ENCODE measurements around the gene TNNT3.

The TNNT3 gene

GRCh38 chr11:1893581-1894359 is 25.7 kb upstream of the TNNT3 start:
- Histone ChIP-seq H3K79me2 (ENCODE audit: control insufficient read depth, low read length) (no peaks in the 10 kb centered on the region), H3F3A (ENCODE audit: control insufficient read depth, insufficient read depth) (no peaks in the 10 kb centered on the region), H3K4me2 (ENCODE audit: low read length) (no peak overlapping the region), H3K27me3 (ENCODE audit: control insufficient read depth, low read length) (peaks cover 16% of the 10 kb centered on the region), H3K9me3 (ENCODE audit: control insufficient read depth, insufficient read depth, low read length) (no peaks in the 10 kb centered on the region), H3K4me3 (ENCODE audit: low read length) (no peak overlapping the region), H3K36me3 (ENCODE audit: control insufficient read depth, low read length) (no peaks in the 10 kb centered on the region; the same call in 1 of the 2 replicates), H4K20me1 (ENCODE audit: control insufficient read depth, insufficient read depth, low read depth, low read length) (no peaks in the 10 kb centered on the region), H3K27ac (ENCODE audit: low read depth, low read length) (no peak overlapping the region), H3K4me1 (ENCODE audit: control insufficient read depth, low read length) (no peaks in the 10 kb centered on the region), H3K9me2 (replicated peaks; ENCODE audit: control insufficient read depth, low read length) (no peaks in the 10 kb centered on the region)
- TF ChIP-seq EZH2phosphoT487 (IDR thresholded peaks at IDR 0.05; ENCODE audit: borderline replicate concordance, low read length), result no peak
- TF ChIP-seq, protein P1, sequence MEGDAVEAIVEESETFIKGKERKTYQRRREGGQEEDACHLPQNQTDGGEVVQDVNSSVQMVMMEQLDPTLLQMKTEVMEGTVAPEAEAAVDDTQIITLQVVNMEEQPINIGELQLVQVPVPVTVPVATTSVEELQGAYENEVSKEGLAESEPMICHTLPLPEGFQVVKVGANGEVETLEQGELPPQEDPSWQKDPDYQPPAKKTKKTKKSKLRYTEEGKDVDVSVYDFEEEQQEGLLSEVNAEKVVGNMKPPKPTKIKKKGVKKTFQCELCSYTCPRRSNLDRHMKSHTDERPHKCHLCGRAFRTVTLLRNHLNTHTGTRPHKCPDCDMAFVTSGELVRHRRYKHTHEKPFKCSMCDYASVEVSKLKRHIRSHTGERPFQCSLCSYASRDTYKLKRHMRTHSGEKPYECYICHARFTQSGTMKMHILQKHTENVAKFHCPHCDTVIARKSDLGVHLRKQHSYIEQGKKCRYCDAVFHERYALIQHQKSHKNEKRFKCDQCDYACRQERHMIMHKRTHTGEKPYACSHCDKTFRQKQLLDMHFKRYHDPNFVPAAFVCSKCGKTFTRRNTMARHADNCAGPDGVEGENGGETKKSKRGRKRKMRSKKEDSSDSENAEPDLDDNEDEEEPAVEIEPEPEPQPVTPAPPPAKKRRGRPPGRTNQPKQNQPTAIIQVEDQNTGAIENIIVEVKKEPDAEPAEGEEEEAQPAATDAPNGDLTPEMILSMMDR (IDR thresholded peaks at IDR 0.05; ENCODE audit: low read depth, low read length, poor library complexity, severe bottlenecking), result no peak

GRCh38 chr11:1894759-1895158 is 24.7 kb upstream of the TNNT3 start:
- no peak for TF ChIP-seq EZH2phosphoT487 (IDR thresholded peaks at IDR 0.05; ENCODE audit: borderline replicate concordance, low read length)
- TF ChIP-seq, protein P1 (IDR thresholded peaks at IDR 0.05; ENCODE audit: low read depth, low read length, poor library complexity, severe bottlenecking), result no peak
- H4K20me1 ChIP-seq (ENCODE audit: control insufficient read depth, insufficient read depth, low read depth, low read length), result no peaks in the 10 kb centered on the region
- no peaks in the 10 kb centered on the region for H3K4me1 ChIP-seq (ENCODE audit: control insufficient read depth, low read length)
- peaks cover 16% of the 10 kb centered on the region for H3K27me3 ChIP-seq (ENCODE audit: control insufficient read depth, low read length)
- no peaks in the 10 kb centered on the region for H3K9me3 ChIP-seq (ENCODE audit: control insufficient read depth, insufficient read depth, low read length)
- H3K36me3 ChIP-seq (ENCODE audit: control insufficient read depth, low read length), result no peaks in the 10 kb centered on the region
- no peak overlapping the region for H3K27ac ChIP-seq (ENCODE audit: low read depth, low read length)
- H3K79me2 ChIP-seq (ENCODE audit: control insufficient read depth, low read length), result no peaks in the 10 kb centered on the region
- no peaks in the 10 kb centered on the region for H3K9me2 ChIP-seq (replicated peaks; ENCODE audit: control insufficient read depth, low read length)
- no peak overlapping the region for H3K4me3 ChIP-seq (ENCODE audit: low read length)
- H3F3A ChIP-seq (ENCODE audit: control insufficient read depth, insufficient read depth), result no peaks in the 10 kb centered on the region
- H3K4me2 ChIP-seq (ENCODE audit: low read length), result no peak overlapping the region

DNA sequence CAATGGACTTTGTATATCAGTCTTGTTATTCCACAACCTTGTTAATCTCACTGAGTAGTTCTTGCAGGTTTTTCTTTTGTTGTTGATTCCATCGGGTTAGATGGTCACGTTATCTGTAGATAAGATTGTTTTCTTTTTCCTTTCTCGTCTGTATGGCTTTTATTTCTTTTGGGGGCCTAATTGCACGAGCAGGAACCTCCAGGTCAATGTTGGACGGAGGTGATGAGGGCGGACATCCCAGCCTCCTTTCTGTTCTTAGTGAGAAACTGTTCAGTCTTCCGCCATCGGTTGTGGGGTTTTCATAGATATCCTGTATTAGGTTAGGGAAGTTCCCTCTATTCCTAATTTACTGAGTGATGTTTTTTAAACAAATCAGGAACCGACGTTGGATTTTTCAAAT is 23.0 kb upstream of the TNNT3 start:
- no peak for TF ChIP-seq EZH2phosphoT487 (IDR thresholded peaks at IDR 0.05; ENCODE audit: borderline replicate concordance, low read length)
- TF ChIP-seq, protein P1 (IDR thresholded peaks at IDR 0.05; ENCODE audit: low read depth, low read length, poor library complexity, severe bottlenecking), result no peak
- no peaks in the 10 kb centered on the region for H3K9me2 ChIP-seq (replicated peaks; ENCODE audit: control insufficient read depth, low read length)
- H3F3A ChIP-seq (ENCODE audit: control insufficient read depth, insufficient read depth), result no peaks in the 10 kb centered on the region
- no peaks in the 10 kb centered on the region for H3K36me3 ChIP-seq (ENCODE audit: control insufficient read depth, low read length)
- no peaks in the 10 kb centered on the region for H3K4me1 ChIP-seq (ENCODE audit: control insufficient read depth, low read length)
- H3K9me3 ChIP-seq (ENCODE audit: control insufficient read depth, insufficient read depth, low read length), result no peaks in the 10 kb centered on the region
- H3K4me3 ChIP-seq (ENCODE audit: low read length), result no peak overlapping the region
- no peak overlapping the region for H3K27ac ChIP-seq (ENCODE audit: low read depth, low read length)
- no peaks in the 10 kb centered on the region for H4K20me1 ChIP-seq (ENCODE audit: control insufficient read depth, insufficient read depth, low read depth, low read length)
- H3K79me2 ChIP-seq (ENCODE audit: control insufficient read depth, low read length), result no peaks in the 10 kb centered on the region
- H3K27me3 ChIP-seq (ENCODE audit: control insufficient read depth, low read length), result peaks cover 16% of the 10 kb centered on the region
- no peak overlapping the region for H3K4me2 ChIP-seq (ENCODE audit: low read length)
